ENCODE data around the gene TMEM81.

DNA sequence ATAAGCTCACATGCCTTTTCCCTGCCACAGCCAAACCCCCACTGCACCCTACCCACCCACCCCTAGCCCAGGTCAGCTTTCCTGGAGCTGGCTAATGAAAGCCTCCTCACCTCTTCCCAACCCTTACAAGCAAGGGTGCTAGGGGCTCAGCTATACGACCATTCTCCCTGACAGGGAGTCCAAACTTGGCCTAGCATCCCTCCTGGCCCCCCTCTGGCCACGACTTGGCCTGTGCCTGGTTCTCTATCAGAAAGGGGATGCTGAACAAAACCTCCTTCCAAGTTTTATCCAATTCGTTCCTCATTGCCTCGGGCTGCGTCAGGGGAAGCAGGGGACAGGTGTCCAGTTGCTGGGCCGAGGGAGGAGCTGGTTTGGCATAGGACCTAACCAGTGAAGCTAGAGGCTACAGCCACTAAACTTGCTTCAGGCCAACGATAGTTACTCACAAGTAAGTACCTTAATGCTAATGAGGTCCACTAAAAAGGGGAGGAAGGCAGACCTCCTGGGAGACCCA is 8.6 kb downstream of the TMEM81 start:
- no peak for TF ChIP-seq EZH2 (IDR thresholded peaks at IDR 0.05; ENCODE audit: low read length)
- TF ChIP-seq, protein P1, sequence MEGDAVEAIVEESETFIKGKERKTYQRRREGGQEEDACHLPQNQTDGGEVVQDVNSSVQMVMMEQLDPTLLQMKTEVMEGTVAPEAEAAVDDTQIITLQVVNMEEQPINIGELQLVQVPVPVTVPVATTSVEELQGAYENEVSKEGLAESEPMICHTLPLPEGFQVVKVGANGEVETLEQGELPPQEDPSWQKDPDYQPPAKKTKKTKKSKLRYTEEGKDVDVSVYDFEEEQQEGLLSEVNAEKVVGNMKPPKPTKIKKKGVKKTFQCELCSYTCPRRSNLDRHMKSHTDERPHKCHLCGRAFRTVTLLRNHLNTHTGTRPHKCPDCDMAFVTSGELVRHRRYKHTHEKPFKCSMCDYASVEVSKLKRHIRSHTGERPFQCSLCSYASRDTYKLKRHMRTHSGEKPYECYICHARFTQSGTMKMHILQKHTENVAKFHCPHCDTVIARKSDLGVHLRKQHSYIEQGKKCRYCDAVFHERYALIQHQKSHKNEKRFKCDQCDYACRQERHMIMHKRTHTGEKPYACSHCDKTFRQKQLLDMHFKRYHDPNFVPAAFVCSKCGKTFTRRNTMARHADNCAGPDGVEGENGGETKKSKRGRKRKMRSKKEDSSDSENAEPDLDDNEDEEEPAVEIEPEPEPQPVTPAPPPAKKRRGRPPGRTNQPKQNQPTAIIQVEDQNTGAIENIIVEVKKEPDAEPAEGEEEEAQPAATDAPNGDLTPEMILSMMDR (optimal IDR thresholded peaks at IDR 0.05 in 1 of 3, IDR thresholded peaks at IDR 0.05 in 1 of 3, conservative IDR thresholded peaks at IDR 0.05 in 1 of 3; ENCODE audit: extremely low read depth in 1 of 3, insufficient read depth in 2 of 3, low read length in 3 of 3) = no peak

Data from keratinocyte (primary cell).